HG03045 (cell line): Measurements from ENCODE around the gene DPH6.

Source experiments
- ATAC-seq: cut with Tn5 transposase; IDR thresholded peaks from one replicate; pipeline ENCODE4 v1.9.1; 2021; ENCODE audit warnings: mild to moderate bottlenecking, moderate library complexity; ENCODE audit not compliant: unreplicated experiment

Gene DPH6

GRCh38 chr15:35487417-35487816 lies 58.5 kb downstream of the DPH6 start:
- no peak for ATAC-seq

GRCh38 chr15:35486296-35486695 lies 59.7 kb downstream of the DPH6 start:
- ATAC-seq: no peak

- ATAC-seq: no peak
Measured at GRCh38 chr15:35485411-35485810, 60.6 kb downstream of the DPH6 start.

- no peak for ATAC-seq
Measured at GRCh38 chr15:35484231-35484945, 61.6 kb downstream of the DPH6 start.

- ATAC-seq: no peak
Measured at GRCh38 chr15:35481992-35482391, 64.0 kb downstream of the DPH6 start.

- ATAC-seq: no peak
Measured at GRCh38 chr15:35481064-35481463, 64.9 kb downstream of the DPH6 start.

GRCh38 chr15:35479423-35479822 lies 66.5 kb downstream of the DPH6 start:
- no peak for ATAC-seq

GRCh38 chr15:35477312-35478262 lies 68.4 kb downstream of the DPH6 start:
- no peak for ATAC-seq

- ATAC-seq: no peak
Measured at GRCh38 chr15:35471024-35471423, 74.9 kb downstream of the DPH6 start.

GRCh38 chr15:35470441-35470840 lies 75.5 kb downstream of the DPH6 start:
- ATAC-seq: no peak

- ATAC-seq: no peak
Measured at GRCh38 chr15:35466476-35466875, 79.5 kb downstream of the DPH6 start.

GRCh38 chr15:35465783-35466182 lies 80.2 kb downstream of the DPH6 start:
- no peak for ATAC-seq

GRCh38 chr15:35460616-35461015 lies 85.3 kb downstream of the DPH6 start:
- ATAC-seq: no peak

- no peak for ATAC-seq
Measured at GRCh38 chr15:35458176-35458856, 87.6 kb downstream of the DPH6 start.

- no peak for ATAC-seq
Measured at GRCh38 chr15:35455201-35455600, 90.8 kb downstream of the DPH6 start.

- ATAC-seq: no peak
Measured at GRCh38 chr15:35450492-35450891, 95.5 kb downstream of the DPH6 start.

- ATAC-seq: no peak
Measured at GRCh38 chr15:35448294-35448693, 97.7 kb downstream of the DPH6 start.

GRCh38 chr15:35445891-35446290 lies 100.1 kb downstream of the DPH6 start:
- no peak for ATAC-seq

GRCh38 chr15:35444557-35445204 lies 101.3 kb downstream of the DPH6 start:
- no peak for ATAC-seq

- no peak for ATAC-seq
Measured at GRCh38 chr15:35443376-35443775, 102.6 kb downstream of the DPH6 start.

GRCh38 chr15:35442742-35443141 lies 103.2 kb downstream of the DPH6 start:
- no peak for ATAC-seq
